Sigmoid colon (tissue), 7 donors: ENCODE measurements around the gene GAL3ST2. TPM values are rescaled to one million over a fixed set of nuclear protein-coding genes. Genes with fewer than 3 reads are reported as not detected.

Experiments used
- DNase-seq: peaks from one replicate; pipeline ENCODE4 v3.0.0-alpha.2; 2019
- H3K27ac ChIP-seq, 4 donors: fragments of 200-600 bp; sonication (generic); one replicate each; pipeline ENCODE4 v1.5.1; 2016 to 2019; ENCODE audit warnings: mild to moderate bottlenecking in 1 of 4
- H3K27me3 ChIP-seq, 3 donors: fragments of 200-600 bp; sonication (generic); one replicate each; pipeline ENCODE4 v1.5.1; 2019; ENCODE audit warnings: mild to moderate bottlenecking in 1 of 3
- H3K36me3 ChIP-seq, 4 donors: fragments of 200-600 bp; sonication (generic); one replicate each; pipeline ENCODE4 v1.5.1; 2016 to 2019
- H3K4me1 ChIP-seq, 4 donors: fragments of 200-600 bp; sonication (generic); one replicate each; pipeline ENCODE4 v1.5.1; 2017 to 2019
- H3K4me3 ChIP-seq, 4 donors: fragments of 200-600 bp; sonication (generic); one replicate each; pipeline ENCODE4 v1.5.1; 2017 to 2019; ENCODE audit warnings: mild to moderate bottlenecking in 2 of 4, moderate library complexity in 1 of 4
- H3K9me3 ChIP-seq, 4 donors: fragments of 200-600 bp in 3 of 4; sonication (generic) in 3 of 4; one replicate each; pipeline versions ENCODE4 v1.5.1 to v1.6.1; 2013 to 2019
- EP300 ChIP-seq, 4 donors: sonication (generic); formaldehyde crosslinking; IDR thresholded peaks; one replicate each; pipeline ENCODE4 v1.6.1; 2017; ENCODE audit warnings: antibody characterized with exemption in 4 of 4
- POLR2A ChIP-seq, 2 donors: fragments of 450-650 bp; IDR thresholded peaks; one replicate each; pipeline ENCODE4 v1.6.1; 2016; ENCODE audit warnings: antibody characterized with exemption in 2 of 2, mild to moderate bottlenecking in 2 of 2, moderate library complexity in 2 of 2
- POLR2AphosphoS5 ChIP-seq, 4 donors: sonication (generic); formaldehyde crosslinking; IDR thresholded peaks; one replicate each; pipeline ENCODE4 v1.6.1; 2017; ENCODE audit warnings: antibody characterized with exemption in 4 of 4
- WGBS, 2 donors: extraction: QIAGEN DNeasy Blood & Tissue Kit; methylation state at CpG; one replicate each; pipeline ENCODE4 v1.1.7; 2013; 5-methylcytosine and 5-hydroxymethylcytosine counted together
- intact Hi-C: fragments of 100-400 bp; cut with DNase I; formaldehyde crosslinking; loops from one replicate; pipeline ENCODE4 v1.15.1; 2023
- polyA plus RNA-seq, 3 donors: library from polyadenylated mRNA; stranded (reverse); fragments of 200-250 nt; gene quantifications; one replicate each; pipeline ENCODE4 v1.2.3, GENCODE V29; 2013
- total RNA-seq, 4 donors: library from RNA; depleted of rRNA; stranded (reverse); fragments of >200 nt; gene quantifications; one replicate each; pipeline ENCODE4 v1.1.0, GENCODE V29; 2016
- TF ChIP-seq, protein P1 (sequence below), 4 experiments: fragments of 450-650 bp in 3 of 4; fragments of 200-600 bp in 1 of 4; IDR thresholded peaks; one replicate each; pipeline ENCODE4 v1.5.1; 2016 to 2019; ENCODE audit warnings: antibody characterized with exemption in 4 of 4, mild to moderate bottlenecking in 3 of 4, moderate library complexity in 2 of 4
- donor health status: healthy with polysubstance abuse.
- donor health status: Bipolar disorder and iron deficiency.
- donor health status: healthy.

GAL3ST2 gene
- total and polyA plus RNA-seq, 7 donors: 0.33 to 13.6 (median 3.0) TPM; not detected in 2

DNA sequence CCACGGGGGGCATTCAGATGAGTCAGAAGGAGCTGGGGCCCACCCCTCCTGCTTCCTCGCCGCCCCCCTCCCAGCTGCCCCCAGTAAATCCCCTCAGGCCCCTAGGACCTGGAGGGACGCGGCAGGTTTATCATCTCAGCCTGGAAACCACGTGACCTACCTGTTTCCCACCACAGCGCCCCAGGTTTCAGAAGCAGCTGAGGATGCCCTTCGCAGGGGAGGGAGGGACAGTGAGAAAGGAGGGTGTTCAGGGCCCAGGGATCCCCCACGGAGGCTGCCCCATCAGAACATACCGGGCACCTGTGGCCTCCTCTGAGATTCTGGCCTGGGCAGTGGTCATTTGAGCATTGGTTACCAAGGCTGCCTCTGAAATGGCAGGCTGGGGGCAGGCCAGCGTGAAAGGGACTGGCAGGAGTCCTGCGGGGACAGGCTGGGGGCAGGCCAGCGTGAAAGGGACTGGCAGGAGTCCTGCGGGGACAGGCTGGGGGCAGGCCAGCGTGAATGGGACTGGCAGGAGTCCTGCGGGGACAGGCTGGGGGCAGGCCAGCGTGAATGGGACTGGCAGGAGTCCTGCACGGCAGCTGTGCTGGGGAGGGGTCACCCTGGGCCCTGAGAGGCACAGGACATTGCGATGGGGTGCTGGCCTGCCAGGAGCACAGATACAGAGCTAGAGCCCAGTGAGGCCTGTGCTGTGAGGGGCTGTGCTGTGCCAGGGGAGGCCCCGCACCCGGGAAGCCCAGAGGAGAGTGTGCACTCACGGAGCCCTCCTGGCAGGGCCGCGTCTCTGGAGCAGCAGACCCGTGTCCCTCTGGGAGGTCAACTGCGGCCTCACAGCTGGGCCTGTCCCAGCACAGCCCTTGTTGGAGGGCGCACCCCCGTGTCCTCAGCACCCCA is 33.9 kb downstream of the GAL3ST2 start:
- H3K9me3 ChIP-seq: no peaks in the 10 kb centered on the region
- H3K4me3 ChIP-seq: no peak overlapping the region
- WGBS, 2 donors: 81 to 83% methylated on average over 28 of the region's 28 CpGs
- peaks cover 0 to 8% (median 3%) of the 10 kb centered on the region in 3 donors for H3K27me3 ChIP-seq
- H3K36me3 ChIP-seq: no peaks in the 10 kb centered on the region
- TF ChIP-seq POLR2A (IDR thresholded peaks at IDR 0.05): no peak
- no peak for TF ChIP-seq POLR2AphosphoS5 (IDR thresholded peaks at IDR 0.05)
- TF ChIP-seq EP300 (IDR thresholded peaks at IDR 0.05): no peak
- TF ChIP-seq, protein P1, sequence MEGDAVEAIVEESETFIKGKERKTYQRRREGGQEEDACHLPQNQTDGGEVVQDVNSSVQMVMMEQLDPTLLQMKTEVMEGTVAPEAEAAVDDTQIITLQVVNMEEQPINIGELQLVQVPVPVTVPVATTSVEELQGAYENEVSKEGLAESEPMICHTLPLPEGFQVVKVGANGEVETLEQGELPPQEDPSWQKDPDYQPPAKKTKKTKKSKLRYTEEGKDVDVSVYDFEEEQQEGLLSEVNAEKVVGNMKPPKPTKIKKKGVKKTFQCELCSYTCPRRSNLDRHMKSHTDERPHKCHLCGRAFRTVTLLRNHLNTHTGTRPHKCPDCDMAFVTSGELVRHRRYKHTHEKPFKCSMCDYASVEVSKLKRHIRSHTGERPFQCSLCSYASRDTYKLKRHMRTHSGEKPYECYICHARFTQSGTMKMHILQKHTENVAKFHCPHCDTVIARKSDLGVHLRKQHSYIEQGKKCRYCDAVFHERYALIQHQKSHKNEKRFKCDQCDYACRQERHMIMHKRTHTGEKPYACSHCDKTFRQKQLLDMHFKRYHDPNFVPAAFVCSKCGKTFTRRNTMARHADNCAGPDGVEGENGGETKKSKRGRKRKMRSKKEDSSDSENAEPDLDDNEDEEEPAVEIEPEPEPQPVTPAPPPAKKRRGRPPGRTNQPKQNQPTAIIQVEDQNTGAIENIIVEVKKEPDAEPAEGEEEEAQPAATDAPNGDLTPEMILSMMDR (IDR thresholded peaks at IDR 0.05): no peak
- no peak overlapping the region for H3K27ac ChIP-seq
- DNase-seq: peak; percentile 59
- intact Hi-C loops: no loop called here
- H3K4me1 ChIP-seq: no peaks in the 10 kb centered on the region

DNA sequence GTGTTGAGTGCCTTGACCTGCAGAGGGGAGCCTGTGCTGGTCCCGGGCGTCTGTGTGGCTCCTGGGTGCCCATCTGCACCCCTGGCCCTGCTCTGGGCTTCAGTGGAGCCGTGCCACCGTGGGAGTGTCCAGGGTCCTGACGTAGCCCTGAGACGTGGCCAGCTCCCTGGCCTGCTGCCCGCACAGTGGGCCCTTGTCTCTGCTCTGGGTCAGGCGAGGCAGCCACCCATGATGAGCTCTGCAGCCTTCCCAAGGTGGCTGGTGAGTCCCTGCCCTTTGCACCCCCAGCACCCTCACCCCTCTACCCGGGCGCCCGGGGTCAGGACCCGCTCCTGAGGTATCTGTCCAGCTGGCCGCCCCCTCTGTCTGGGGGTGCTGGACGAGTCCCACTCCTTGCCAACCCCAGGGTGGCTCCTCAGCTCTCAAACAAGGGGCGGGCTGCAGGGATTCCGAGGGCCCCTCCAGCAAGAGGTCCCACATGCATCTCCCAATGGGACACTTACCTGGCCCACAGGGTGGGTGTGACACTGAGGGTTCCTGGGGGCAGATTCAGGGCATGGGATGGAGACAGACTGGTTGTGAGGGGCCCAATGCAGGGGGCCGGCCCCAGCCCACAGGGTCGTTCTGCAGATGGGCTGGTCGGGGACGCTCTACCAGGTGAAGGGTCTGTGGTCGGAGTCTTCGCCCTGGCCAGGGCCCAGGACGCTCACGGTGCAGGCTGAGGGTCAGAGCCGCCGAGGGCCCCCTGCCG is 34.8 kb downstream of the GAL3ST2 start:
- TF ChIP-seq, protein P1 (IDR thresholded peaks at IDR 0.05): no peak
- TF ChIP-seq POLR2AphosphoS5 (IDR thresholded peaks at IDR 0.05) (no peak), EP300 (IDR thresholded peaks at IDR 0.05) (no peak), POLR2A (IDR thresholded peaks at IDR 0.05) (no peak)
- no peak overlapping the region for H3K27ac ChIP-seq
- intact Hi-C loops: no loop called here
- H3K9me3 ChIP-seq: no peaks in the 10 kb centered on the region
- 85 to 91% methylated on average over 27 of the region's 27 CpGs for WGBS, 2 donors
- H3K36me3 ChIP-seq: no peaks in the 10 kb centered on the region
- DNase-seq: peak; percentile 65
- H3K4me3 ChIP-seq: no peak overlapping the region
- H3K4me1 ChIP-seq: no peaks in the 10 kb centered on the region
- H3K27me3 ChIP-seq: peaks cover 0 to 11% (median 10%) of the 10 kb centered on the region in 3 donors

DNA sequence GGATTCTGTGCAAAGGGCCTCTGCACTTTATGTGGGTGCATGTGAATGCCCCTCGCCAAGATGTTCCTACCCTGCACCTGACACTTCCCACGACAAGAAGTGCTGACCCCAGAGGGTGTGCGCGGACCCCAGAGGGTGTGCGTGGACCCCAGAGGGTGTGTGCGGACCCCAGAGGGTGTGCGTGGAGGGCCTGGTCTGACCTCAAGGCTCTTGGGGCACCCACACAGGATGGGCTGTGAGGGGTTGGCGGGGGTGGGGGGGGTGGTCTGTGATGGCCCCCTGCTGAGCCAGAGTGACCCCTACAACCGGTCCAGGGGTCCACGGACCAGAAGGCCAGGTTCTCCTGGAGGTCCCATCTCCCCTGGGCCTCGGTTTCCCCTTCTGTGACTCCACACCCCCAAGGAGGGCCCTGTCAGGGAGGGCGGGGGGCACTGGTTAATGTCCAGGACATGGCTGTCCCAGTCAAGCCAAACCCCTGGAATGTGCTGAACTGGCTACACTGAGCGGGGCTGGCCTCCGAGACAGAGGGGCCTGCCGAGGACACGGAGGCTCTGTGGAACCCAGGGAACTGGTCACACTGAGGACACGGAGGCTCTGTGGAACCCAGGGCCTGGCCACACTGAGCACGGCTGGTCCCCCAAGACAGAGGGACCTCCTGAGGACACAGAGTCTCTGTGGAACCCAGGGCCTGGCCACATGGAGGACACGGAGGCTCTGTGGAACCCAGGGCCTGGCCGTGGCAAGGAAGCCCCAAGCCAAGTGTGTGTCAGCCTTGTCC is 35.5 kb downstream of the GAL3ST2 start:
- intact Hi-C loops: no loop called here
- Histone ChIP-seq H3K36me3 (no peaks in the 10 kb centered on the region), H3K27ac (no peak overlapping the region), H3K4me1 (no peaks in the 10 kb centered on the region), H3K9me3 (no peaks in the 10 kb centered on the region), H3K4me3 (no peak overlapping the region), H3K27me3 (peaks cover 0 to 18% (median 10%) of the 10 kb centered on the region in 3 donors)
- DNase-seq: no peak
- WGBS, 2 donors: 81 to 84% methylated on average over 20 of the region's 20 CpGs
- TF ChIP-seq, protein P1 (IDR thresholded peaks at IDR 0.05): no peak
- no peak for TF ChIP-seq POLR2A (IDR thresholded peaks at IDR 0.05)

DNA sequence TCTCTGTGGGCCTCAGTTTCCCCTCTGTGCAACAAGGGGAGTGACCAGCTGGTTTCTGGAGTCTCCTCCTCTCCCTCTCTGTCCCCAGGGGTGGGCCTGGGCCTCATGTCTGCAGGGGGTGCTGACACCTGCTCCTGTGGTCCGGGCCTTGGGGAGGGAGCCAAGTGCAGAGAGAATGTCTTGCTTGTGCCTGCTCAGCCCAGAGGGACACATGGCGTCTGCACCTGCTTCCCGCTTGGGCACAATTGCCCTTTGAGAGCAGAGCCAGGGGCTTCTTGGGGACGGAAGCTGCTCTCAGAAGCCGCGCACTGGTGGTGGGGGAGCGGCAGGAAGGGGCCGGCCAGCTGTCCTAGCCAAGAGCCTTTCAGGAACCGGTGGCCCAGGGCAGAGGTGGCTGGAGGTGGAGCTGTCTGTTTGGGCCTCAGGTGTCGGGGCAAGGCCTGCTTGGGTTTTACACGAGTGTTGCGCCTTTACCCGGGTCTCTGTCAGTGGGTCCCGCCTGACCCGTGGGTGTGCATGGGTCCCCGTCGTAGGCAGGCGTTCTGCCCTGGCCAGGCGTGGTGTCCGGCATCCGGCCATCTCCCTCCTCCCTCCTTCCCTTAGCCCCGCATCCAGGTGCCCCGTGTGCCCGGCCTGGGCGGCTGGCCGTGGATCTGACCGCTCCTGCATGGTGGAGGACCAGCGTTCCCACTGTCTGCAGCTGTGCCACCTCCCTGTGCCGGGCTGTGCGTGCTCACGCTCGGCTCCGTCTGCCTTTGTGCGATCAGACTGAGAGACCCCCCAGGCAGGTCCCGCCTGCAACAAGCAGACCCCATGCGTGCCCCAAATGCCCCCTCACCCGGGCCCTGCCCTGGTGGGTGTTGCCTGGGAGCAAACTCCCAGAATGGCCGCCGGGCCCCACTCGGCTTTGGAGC is 36.4 kb downstream of the GAL3ST2 start:
- Histone ChIP-seq H3K9me3 (no peaks in the 10 kb centered on the region), H3K27me3 (peaks cover 0 to 25% (median 10%) of the 10 kb centered on the region in 3 donors), H3K4me3 (no peak overlapping the region), H3K36me3 (no peaks in the 10 kb centered on the region), H3K4me1 (no peaks in the 10 kb centered on the region), H3K27ac (no peak overlapping the region)
- peak; percentile 64 for DNase-seq
- WGBS, 2 donors: 66 to 84% methylated on average over 40 of the region's 40 CpGs
- intact Hi-C loops: no loop called here
- no peak for TF ChIP-seq POLR2A (IDR thresholded peaks at IDR 0.05)
- TF ChIP-seq, protein P1 (IDR thresholded peaks at IDR 0.05): no peak
- no peak for TF ChIP-seq EP300 (IDR thresholded peaks at IDR 0.05)
- no peak for TF ChIP-seq POLR2AphosphoS5 (IDR thresholded peaks at IDR 0.05)
